ENCODE data around the gene MCF2L.
A peak's percentile ranks its signal among the peaks of the same experiment; 100 is the strongest.

MCF2L gene

DNA sequence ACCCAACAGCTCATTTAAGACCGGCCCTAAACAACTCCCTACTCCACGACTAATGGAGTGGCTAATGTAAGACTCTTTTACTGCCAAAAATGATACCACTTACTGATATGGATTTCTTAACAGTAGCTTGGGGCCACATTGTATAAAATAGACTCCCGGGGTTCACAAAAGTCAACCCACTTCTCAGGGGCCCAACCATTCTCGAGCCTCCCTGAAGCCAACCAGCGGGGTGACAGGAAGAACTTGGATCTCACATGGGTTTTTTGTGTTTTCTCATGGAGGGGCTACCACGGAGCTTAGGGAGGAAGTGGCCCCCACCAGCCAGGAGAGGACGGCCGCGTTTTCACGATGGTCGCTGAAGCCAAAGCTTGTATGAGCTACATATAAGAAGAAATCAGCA lies 8.1 kb downstream of the MCF2L start:
- DNase-seq (ENCODE audit: low read depth in 1 of 2, low spot score in 1 of 2): no peak
- H3K27ac ChIP-seq (replicated peaks): no peak overlapping the region
- H3K4me3 ChIP-seq (replicated peaks; ENCODE audit: insufficient read depth, low read length): no peak overlapping the region
- H3K27me3 ChIP-seq (ENCODE audit: insufficient read depth, poor library complexity, severe bottlenecking): peaks cover 29% of the 10 kb centered on the region
- TF ChIP-seq SPI1 (IDR thresholded peaks at IDR 0.05; ENCODE audit: borderline replicate concordance, low read depth) (no peak), POLR2AphosphoS5 (IDR thresholded peaks at IDR 0.05; ENCODE audit: low read depth) (no peak), GABPA (IDR thresholded peaks at IDR 0.05; ENCODE audit: low read depth) (no peak)
- TF ChIP-seq, protein P1, sequence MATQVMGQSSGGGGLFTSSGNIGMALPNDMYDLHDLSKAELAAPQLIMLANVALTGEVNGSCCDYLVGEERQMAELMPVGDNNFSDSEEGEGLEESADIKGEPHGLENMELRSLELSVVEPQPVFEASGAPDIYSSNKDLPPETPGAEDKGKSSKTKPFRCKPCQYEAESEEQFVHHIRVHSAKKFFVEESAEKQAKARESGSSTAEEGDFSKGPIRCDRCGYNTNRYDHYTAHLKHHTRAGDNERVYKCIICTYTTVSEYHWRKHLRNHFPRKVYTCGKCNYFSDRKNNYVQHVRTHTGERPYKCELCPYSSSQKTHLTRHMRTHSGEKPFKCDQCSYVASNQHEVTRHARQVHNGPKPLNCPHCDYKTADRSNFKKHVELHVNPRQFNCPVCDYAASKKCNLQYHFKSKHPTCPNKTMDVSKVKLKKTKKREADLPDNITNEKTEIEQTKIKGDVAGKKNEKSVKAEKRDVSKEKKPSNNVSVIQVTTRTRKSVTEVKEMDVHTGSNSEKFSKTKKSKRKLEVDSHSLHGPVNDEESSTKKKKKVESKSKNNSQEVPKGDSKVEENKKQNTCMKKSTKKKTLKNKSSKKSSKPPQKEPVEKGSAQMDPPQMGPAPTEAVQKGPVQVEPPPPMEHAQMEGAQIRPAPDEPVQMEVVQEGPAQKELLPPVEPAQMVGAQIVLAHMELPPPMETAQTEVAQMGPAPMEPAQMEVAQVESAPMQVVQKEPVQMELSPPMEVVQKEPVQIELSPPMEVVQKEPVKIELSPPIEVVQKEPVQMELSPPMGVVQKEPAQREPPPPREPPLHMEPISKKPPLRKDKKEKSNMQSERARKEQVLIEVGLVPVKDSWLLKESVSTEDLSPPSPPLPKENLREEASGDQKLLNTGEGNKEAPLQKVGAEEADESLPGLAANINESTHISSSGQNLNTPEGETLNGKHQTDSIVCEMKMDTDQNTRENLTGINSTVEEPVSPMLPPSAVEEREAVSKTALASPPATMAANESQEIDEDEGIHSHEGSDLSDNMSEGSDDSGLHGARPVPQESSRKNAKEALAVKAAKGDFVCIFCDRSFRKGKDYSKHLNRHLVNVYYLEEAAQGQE (IDR thresholded peaks at IDR 0.05; ENCODE audit: insufficient replicate concordance, low read depth): no peak
- TF ChIP-seq, protein P2, sequence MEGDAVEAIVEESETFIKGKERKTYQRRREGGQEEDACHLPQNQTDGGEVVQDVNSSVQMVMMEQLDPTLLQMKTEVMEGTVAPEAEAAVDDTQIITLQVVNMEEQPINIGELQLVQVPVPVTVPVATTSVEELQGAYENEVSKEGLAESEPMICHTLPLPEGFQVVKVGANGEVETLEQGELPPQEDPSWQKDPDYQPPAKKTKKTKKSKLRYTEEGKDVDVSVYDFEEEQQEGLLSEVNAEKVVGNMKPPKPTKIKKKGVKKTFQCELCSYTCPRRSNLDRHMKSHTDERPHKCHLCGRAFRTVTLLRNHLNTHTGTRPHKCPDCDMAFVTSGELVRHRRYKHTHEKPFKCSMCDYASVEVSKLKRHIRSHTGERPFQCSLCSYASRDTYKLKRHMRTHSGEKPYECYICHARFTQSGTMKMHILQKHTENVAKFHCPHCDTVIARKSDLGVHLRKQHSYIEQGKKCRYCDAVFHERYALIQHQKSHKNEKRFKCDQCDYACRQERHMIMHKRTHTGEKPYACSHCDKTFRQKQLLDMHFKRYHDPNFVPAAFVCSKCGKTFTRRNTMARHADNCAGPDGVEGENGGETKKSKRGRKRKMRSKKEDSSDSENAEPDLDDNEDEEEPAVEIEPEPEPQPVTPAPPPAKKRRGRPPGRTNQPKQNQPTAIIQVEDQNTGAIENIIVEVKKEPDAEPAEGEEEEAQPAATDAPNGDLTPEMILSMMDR (IDR thresholded peaks at IDR 0.05; ENCODE audit: insufficient read depth, low read length): no peak

DNA sequence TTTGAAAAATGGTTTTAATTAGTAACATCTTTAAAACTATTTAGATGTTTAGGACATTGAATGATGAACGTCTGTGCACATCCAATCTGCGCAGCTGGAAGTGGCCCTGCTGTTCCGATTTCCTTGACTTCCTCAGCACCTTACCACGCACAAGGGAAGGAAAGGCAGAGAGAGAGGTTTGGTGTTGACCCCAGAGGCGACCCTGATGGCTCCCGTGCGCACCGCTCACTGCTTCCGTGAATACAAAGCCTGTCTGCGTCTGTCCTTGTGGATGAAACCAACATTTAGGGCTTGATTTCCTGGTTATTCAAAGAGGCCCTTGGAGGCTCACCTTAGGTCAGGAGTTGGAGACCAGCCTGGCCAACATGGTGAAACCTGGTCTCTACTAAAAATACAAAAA lies 8.5 kb downstream of the MCF2L start:
- H3K27me3 ChIP-seq (ENCODE audit: insufficient read depth, poor library complexity, severe bottlenecking): peaks cover 29% of the 10 kb centered on the region
- no peak overlapping the region for H3K4me3 ChIP-seq (replicated peaks; ENCODE audit: insufficient read depth, low read length)
- no peak for DNase-seq (ENCODE audit: low read depth in 1 of 2, low spot score in 1 of 2)
- H3K27ac ChIP-seq (replicated peaks): no peak overlapping the region
- no peak for TF ChIP-seq GABPA (IDR thresholded peaks at IDR 0.05; ENCODE audit: low read depth)
- TF ChIP-seq SPI1 (IDR thresholded peaks at IDR 0.05; ENCODE audit: borderline replicate concordance, low read depth): no peak
- no peak for TF ChIP-seq POLR2AphosphoS5 (IDR thresholded peaks at IDR 0.05; ENCODE audit: low read depth)
- TF ChIP-seq, protein P1 (IDR thresholded peaks at IDR 0.05; ENCODE audit: insufficient replicate concordance, low read depth): no peak
- TF ChIP-seq, protein P2 (IDR thresholded peaks at IDR 0.05; ENCODE audit: insufficient read depth, low read length): no peak

DNA sequence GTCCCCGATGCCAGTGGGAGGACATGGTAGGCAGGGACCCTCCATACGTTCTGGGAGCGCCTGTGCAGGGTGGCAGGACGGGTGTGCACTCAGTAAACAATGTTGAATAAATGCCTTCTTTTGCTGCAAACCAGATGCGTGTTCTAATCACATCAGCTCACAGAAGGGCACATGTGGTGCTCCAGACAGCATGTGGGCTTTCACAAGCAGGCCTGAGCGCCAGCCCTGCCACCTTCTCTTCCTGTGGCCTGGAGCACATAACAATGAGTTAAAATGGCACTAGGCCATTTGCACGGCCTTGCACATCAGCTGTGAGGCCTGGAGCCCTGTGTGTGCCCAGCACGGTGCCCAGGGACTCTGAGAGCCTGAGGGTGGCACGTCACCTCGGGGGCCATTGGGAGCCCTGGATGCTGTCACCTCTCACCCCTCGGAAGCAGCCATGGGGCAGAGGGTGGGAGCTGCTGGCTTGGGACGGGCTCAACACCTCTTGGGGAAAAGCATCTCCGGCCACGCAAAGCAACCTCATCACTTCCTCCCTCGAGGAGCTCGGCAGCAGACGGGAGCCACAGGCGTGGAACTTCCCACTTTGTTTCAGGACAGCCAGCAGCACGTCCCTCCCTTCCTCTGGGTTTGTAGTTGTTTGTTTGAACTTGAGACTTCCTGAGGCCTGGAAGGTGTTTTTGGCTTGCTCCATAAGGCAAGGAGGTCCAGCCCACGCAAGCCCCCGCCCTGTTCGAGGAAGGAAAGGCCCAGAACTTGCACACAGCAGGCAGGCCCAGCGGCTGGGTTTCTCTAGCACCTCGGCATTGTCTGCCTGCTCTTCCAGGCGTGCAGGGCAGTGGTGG lies 9.8 kb downstream of the MCF2L start:
- peaks cover 29% of the 10 kb centered on the region for H3K27me3 ChIP-seq (ENCODE audit: insufficient read depth, poor library complexity, severe bottlenecking)
- no peak overlapping the region for H3K27ac ChIP-seq (replicated peaks)
- peak; percentile 71; the same call in 1 of the 2 replicates for TF ChIP-seq SPI1 (IDR thresholded peaks at IDR 0.05; ENCODE audit: borderline replicate concordance, low read depth)
- no peak for TF ChIP-seq POLR2AphosphoS5 (IDR thresholded peaks at IDR 0.05; ENCODE audit: low read depth)
- TF ChIP-seq, protein P2 (IDR thresholded peaks at IDR 0.05; ENCODE audit: insufficient read depth, low read length): no peak
- TF ChIP-seq GABPA (IDR thresholded peaks at IDR 0.05; ENCODE audit: low read depth): no peak
- TF ChIP-seq, protein P1 (IDR thresholded peaks at IDR 0.05; ENCODE audit: insufficient replicate concordance, low read depth): no peak
- DNase-seq (ENCODE audit: low read depth in 1 of 2, low spot score in 1 of 2): peak in 1 of 2 experiments; percentile 36
- H3K4me3 ChIP-seq (replicated peaks; ENCODE audit: insufficient read depth, low read length): no peak overlapping the region

All from HL-60 (cell line).